Measurements from ENCODE around the gene ASB1. TPM values are rescaled to one million over a fixed set of nuclear protein-coding genes. Genes with fewer than 3 reads are reported as not detected.

The ASB1 gene
- polyA plus RNA-seq, 1 experiment = 29.8 TPM

DNA sequence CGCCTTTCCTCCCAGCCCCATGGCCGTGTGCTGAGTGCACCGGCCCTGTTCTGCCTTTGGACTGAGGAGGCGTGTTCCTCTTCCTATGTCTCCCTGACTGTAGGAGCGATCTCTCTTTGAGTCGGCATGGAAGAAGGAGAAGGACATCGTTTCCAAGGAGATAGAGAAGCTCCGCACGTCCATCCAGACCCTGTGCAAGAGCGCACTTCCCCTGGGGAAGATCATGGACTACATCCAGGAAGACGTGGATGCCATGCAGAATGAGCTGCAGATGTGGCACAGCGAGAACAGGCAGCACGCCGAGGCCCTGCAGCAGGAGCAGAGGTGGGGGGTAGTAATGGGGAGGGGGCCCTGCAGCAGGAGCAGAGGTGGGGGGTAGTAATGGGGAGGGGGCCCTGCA, 29.4 kb upstream of the ASB1 start:
- TF ChIP-seq, protein P1, sequence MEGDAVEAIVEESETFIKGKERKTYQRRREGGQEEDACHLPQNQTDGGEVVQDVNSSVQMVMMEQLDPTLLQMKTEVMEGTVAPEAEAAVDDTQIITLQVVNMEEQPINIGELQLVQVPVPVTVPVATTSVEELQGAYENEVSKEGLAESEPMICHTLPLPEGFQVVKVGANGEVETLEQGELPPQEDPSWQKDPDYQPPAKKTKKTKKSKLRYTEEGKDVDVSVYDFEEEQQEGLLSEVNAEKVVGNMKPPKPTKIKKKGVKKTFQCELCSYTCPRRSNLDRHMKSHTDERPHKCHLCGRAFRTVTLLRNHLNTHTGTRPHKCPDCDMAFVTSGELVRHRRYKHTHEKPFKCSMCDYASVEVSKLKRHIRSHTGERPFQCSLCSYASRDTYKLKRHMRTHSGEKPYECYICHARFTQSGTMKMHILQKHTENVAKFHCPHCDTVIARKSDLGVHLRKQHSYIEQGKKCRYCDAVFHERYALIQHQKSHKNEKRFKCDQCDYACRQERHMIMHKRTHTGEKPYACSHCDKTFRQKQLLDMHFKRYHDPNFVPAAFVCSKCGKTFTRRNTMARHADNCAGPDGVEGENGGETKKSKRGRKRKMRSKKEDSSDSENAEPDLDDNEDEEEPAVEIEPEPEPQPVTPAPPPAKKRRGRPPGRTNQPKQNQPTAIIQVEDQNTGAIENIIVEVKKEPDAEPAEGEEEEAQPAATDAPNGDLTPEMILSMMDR (IDR thresholded peaks at IDR 0.05; ENCODE audit: low read depth, low read length) = no peak
- Histone ChIP-seq H3K4me3 (ENCODE audit: low read depth, low read length) (no peak overlapping the region), H3K9me3 (ENCODE audit: control insufficient read depth, insufficient read depth, low read length) (no peaks in the 10 kb centered on the region), H3K27ac (ENCODE audit: low read depth, low read length) (no peak overlapping the region), H3K27me3 (ENCODE audit: control insufficient read depth, insufficient read depth, low read length) (no peaks in the 10 kb centered on the region)
- DNase-seq (ENCODE audit: low read depth, low spot score) = no peak
- POLR2A ChIA-PET = no interaction called here
- CTCF ChIA-PET = no interaction called here

DNA sequence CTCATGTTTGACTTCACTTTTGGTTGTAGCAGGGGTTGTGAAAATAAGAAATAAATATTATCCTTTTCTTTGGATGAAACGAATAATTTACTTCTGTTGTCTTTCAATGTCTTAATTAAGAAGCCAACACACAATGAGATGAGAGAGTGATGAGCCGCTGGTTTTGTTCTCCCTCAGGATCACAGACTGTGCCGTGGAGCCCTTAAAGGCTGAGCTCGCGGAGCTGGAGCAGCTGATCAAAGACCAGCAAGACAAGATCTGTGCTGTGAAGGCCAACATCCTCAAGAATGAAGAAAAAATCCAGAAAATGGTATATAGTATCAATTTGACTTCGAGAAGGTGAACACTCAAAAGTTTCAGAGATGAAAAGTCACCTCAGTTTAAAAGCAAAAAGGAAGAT, 28.1 kb upstream of the ASB1 start:
- ChIA-PET POLR2A (no interaction called here), CTCF (no interaction called here)
- no peak for DNase-seq (ENCODE audit: low read depth, low spot score)
- Histone ChIP-seq H3K4me3 (ENCODE audit: low read depth, low read length) (no peak overlapping the region), H3K27ac (ENCODE audit: low read depth, low read length) (no peak overlapping the region), H3K9me3 (ENCODE audit: control insufficient read depth, insufficient read depth, low read length) (no peaks in the 10 kb centered on the region), H3K27me3 (ENCODE audit: control insufficient read depth, insufficient read depth, low read length) (no peaks in the 10 kb centered on the region)
- TF ChIP-seq, protein P1 (IDR thresholded peaks at IDR 0.05; ENCODE audit: low read depth, low read length) = no peak

DNA sequence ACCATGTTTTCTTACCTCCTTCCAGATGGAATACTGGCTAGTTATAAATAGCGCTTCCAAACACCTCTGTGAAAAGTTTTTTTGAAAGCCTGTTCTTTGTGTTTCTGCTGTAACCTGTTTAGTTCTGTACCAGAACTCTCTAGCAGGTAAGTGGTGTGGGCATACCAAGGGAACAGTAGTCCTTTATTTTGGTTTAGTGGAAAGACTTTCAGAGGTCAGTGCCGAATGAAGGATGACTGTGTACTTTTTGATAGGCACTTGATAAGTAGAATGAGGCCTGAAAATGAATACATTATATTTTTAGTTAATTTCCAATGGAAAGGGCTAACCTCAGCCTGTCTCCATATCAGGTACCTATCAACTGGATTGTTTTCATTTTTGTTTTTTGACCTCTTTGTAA, 27.6 kb upstream of the ASB1 start:
- Histone ChIP-seq H3K9me3 (ENCODE audit: control insufficient read depth, insufficient read depth, low read length) (no peaks in the 10 kb centered on the region), H3K27me3 (ENCODE audit: control insufficient read depth, insufficient read depth, low read length) (no peaks in the 10 kb centered on the region), H3K27ac (ENCODE audit: low read depth, low read length) (no peak overlapping the region), H3K4me3 (ENCODE audit: low read depth, low read length) (no peak overlapping the region)
- ChIA-PET CTCF (no interaction called here), POLR2A (no interaction called here)
- TF ChIP-seq, protein P1 (IDR thresholded peaks at IDR 0.05; ENCODE audit: low read depth, low read length) = no peak
- no peak for DNase-seq (ENCODE audit: low read depth, low spot score)

DNA sequence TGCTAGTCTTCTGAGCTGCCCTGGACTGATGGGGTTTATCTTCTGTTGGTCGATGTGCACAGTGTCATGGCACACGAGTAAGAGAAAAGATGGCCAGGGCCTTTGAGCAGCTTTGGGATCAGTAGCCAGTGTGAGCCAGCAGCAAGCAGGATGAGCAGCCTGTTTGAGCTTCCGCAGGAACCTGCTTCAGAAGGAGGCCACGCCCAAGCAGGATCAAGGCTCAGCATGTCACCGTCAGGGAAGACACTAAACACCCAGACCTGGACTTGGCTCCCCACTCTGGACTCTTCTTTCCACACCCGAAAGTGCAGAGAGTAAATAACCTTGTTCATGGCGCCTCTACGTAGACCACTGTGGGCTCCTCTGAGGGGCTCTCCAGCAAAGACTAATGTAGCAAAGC, 25.2 kb upstream of the ASB1 start:
- ChIA-PET CTCF (interaction anchor here (0.9 kb wide), 1 partner anchor 30 kb away, joined by 3 read pairs; no protein-coding TSS in a partner anchor), POLR2A (no interaction called here)
- Histone ChIP-seq H3K9me3 (ENCODE audit: control insufficient read depth, insufficient read depth, low read length) (no peaks in the 10 kb centered on the region), H3K4me3 (ENCODE audit: low read depth, low read length) (no peak overlapping the region), H3K27ac (ENCODE audit: low read depth, low read length) (no peak overlapping the region), H3K27me3 (ENCODE audit: control insufficient read depth, insufficient read depth, low read length) (no peaks in the 10 kb centered on the region)
- no peak for DNase-seq (ENCODE audit: low read depth, low spot score)
- TF ChIP-seq, protein P1 (IDR thresholded peaks at IDR 0.05; ENCODE audit: low read depth, low read length) = no peak

DNA sequence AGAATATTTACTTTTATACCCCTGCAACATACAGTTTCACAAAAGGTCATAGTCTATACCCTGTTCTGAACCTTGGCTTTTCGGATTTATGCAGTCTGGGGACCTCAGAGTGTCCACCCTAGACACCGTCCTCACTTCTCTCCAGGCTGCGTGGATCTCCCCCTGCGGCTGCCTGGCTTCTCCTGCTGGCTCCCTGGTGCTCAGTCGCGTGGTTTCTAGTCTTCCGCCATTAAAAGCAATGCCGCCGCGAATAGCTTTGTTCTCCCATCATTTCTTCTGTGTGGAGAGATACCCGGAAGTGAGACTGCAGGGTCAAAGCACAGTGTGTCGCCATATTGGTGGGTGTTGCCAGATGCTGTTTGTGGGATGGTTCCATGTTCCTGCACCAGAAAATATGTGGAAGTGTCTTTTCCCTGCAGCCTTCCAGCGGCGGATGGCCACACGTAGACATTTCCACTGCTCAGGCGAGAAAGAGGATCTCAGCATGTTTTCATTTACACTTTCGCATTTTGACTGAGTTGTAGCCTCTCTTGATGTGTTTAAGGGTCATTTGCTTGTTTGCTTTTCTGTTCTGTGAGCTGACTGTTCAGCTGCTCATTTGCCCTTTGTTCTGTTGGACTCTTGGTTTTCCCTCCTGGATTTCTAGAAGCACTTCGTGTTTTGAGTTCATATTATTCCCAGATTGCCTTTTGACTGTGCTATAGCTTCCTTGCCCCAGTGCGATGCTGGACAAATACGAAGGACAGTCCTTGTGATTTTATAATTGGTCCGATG, 22.9 kb upstream of the ASB1 start:
- Histone ChIP-seq H3K9me3 (ENCODE audit: control insufficient read depth, insufficient read depth, low read length) (no peaks in the 10 kb centered on the region), H3K4me3 (ENCODE audit: low read depth, low read length) (no peak overlapping the region), H3K27ac (ENCODE audit: low read depth, low read length) (no peak overlapping the region), H3K27me3 (ENCODE audit: control insufficient read depth, insufficient read depth, low read length) (no peaks in the 10 kb centered on the region)
- DNase-seq (ENCODE audit: low read depth, low spot score) = no peak
- ChIA-PET POLR2A (no interaction called here), CTCF (interaction anchor here (0.5 to 1.3 kb wide), 2 partner anchors 15 to 35 kb away, joined by 3 read pairs; no protein-coding TSS in a partner anchor)
- TF ChIP-seq, protein P1 (IDR thresholded peaks at IDR 0.05; ENCODE audit: low read depth, low read length) = no peak

All from AG04450 (cell line).